Hepatocyte (in vitro differentiated cells): ENCODE data around the gene SF3B3. TPM values are rescaled to one million over a fixed set of nuclear protein-coding genes. Genes with fewer than 3 reads are reported as not detected.
"Not testable (repeated sequence)": the region's sequence is repeated elsewhere in the genome, so short reads cannot be mapped to it uniquely, and the experiment has no call there.

ENCODE experiments used
- DNase-seq: peaks from one replicate; pipeline ENCODE4 v3.0.0-alpha.2; 2016; ENCODE audit warnings: low spot score
- H2AFZ ChIP-seq: fragments of 200-600 bp; sonication (generic); 2 replicates; pipeline ENCODE4 v1.6.0; 2016; ENCODE audit warnings: antibody characterized with exemption, mild to moderate bottlenecking
- H3K27ac ChIP-seq: fragments of 200-600 bp; sonication (generic); 2 replicates; pipeline ENCODE4 v1.5.1; 2016; ENCODE audit warnings: mild to moderate bottlenecking
- H3K27me3 ChIP-seq: fragments of 200-600 bp; sonication (generic); 2 replicates; pipeline ENCODE4 v1.6.1; 2016
- H3K36me3 ChIP-seq: fragments of 200-600 bp; sonication (generic); replicated peaks from 2 replicates; pipeline ENCODE4 v1.5.1; 2016; ENCODE audit warnings: low read depth; ENCODE audit not compliant: insufficient read depth
- H3K4me1 ChIP-seq: fragments of 200-600 bp; sonication (generic); 2 replicates; pipeline ENCODE4 v1.5.1; 2016; ENCODE audit warnings: mild to moderate bottlenecking, moderate library complexity; ENCODE audit not compliant: insufficient read depth
- H3K4me2 ChIP-seq: fragments of 200-600 bp; sonication (generic); 2 replicates; pipeline ENCODE4 v1.6.0; 2016
- H3K4me3 ChIP-seq: fragments of 200-600 bp; sonication (generic); 2 replicates; pipeline ENCODE4 v1.5.1; 2016; ENCODE audit warnings: mild to moderate bottlenecking
- H3K79me2 ChIP-seq: fragments of 200-600 bp; sonication (generic); 2 replicates; pipeline ENCODE4 v1.6.0; 2017; ENCODE audit warnings: mild to moderate bottlenecking
- H3K9me2 ChIP-seq: fragments of 200-600 bp; sonication (generic); replicated peaks from 2 replicates; pipeline ENCODE4 v1.6.0; 2017; ENCODE audit warnings: mild to moderate bottlenecking; ENCODE audit not compliant: insufficient read depth
- H3K9me3 ChIP-seq: fragments of 200-600 bp; sonication (generic); 2 replicates; pipeline ENCODE4 v1.5.1; 2016; ENCODE audit warnings: low read depth, mild to moderate bottlenecking
- H4K20me1 ChIP-seq: fragments of 200-600 bp; sonication (generic); 2 replicates; pipeline ENCODE4 v1.6.0; 2016; ENCODE audit warnings: mild to moderate bottlenecking; ENCODE audit not compliant: insufficient read depth, poor library complexity, severe bottlenecking
- CTCF ChIP-seq: fragments of 200-600 bp; sonication (generic); IDR thresholded peaks from 2 replicates; pipeline ENCODE4 v1.5.1; 2016; ENCODE audit warnings: antibody characterized with exemption, mild to moderate bottlenecking; ENCODE audit not compliant: poor library complexity
- EZH2 ChIP-seq: fragments of 200-600 bp; sonication (generic); IDR thresholded peaks from 2 replicates; pipeline ENCODE4 v1.6.1; 2016; ENCODE audit warnings: antibody characterized with exemption, mild to moderate bottlenecking, borderline replicate concordance
- EZH2phosphoT487 ChIP-seq: fragments of 200-600 bp; sonication (generic); IDR thresholded peaks from one replicate; pipeline ENCODE4 v1.6.1; 2018; ENCODE audit warnings: antibody characterized with exemption, mild to moderate bottlenecking, low read depth, moderate library complexity; ENCODE audit not compliant: unreplicated experiment, severe bottlenecking
- WGBS: methylation state at CpG from one replicate; pipeline ENCODE4 v1.1.6; 2016; ENCODE audit warnings: low lambda C conversion rate; ENCODE audit errors: missing lambda C conversion rate; 5-methylcytosine and 5-hydroxymethylcytosine counted together
- polyA plus RNA-seq: library from polyadenylated mRNA; unstranded; fragments of >200 nt; fragmentation: Nextera tagmentation; extraction: Ambion mirVana; gene quantifications from 2 replicates; pipeline ENCODE4 v1.2.1, GENCODE V29; 2016
- total RNA-seq: library from RNA; depleted of rRNA; stranded (reverse); fragments of >200 nt; gene quantifications from 2 replicates; pipeline ENCODE4 v1.2.3, GENCODE V29; 2014

Gene SF3B3
- total and polyA plus RNA-seq, 2 experiments from 2014 or later, result 147 to 171 TPM

GRCh38 chr16:70586731-70587130 is 63.1 kb downstream of the SF3B3 start:
- no peak for DNase-seq
- Histone ChIP-seq H3K27me3 (no peaks in the 10 kb centered on the region), H3K4me2 (no peak overlapping the region), H3K4me3 (no peak overlapping the region), H4K20me1 (no peaks in the 10 kb centered on the region), H3K9me2 (no peaks in the 10 kb centered on the region), H3K36me3 (no peaks in the 10 kb centered on the region), H2AFZ (no peak overlapping the region), H3K79me2 (no peaks in the 10 kb centered on the region), H3K9me3 (no peaks in the 10 kb centered on the region), H3K4me1 (peaks cover 22% of the 10 kb centered on the region), H3K27ac (no peak overlapping the region)
- 94% methylated on average over 9 of the region's 9 CpGs for WGBS
- TF ChIP-seq EZH2phosphoT487, result no peak
- TF ChIP-seq CTCF, result no peak
- TF ChIP-seq EZH2, result no peak

DNA sequence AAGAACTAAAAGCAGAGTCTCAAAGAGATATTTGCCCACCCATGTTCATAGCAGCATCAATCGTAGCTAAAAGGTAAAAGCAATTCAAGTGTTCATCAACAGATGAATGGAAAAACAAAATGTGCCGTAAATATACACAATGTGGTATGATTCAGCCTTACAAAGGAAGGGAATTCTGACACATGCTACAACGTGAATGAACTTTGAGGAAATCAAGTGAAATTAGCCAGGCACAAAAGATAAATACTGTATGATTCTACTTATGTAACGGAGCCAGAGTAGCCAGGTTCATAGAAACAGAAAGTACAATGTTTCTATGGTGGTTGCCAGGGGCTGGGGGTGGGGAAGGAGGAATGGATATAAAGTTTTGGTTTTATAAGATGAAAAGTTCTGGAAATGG is 64.9 kb downstream of the SF3B3 start:
- H3K27me3 ChIP-seq, result no peaks in the 10 kb centered on the region
- no peak overlapping the region for H3K4me2 ChIP-seq
- no peaks in the 10 kb centered on the region for H3K36me3 ChIP-seq
- WGBS, result 77% methylated on average over 4 of the region's 4 CpGs
- TF ChIP-seq CTCF, result no peak
- no peak for TF ChIP-seq EZH2
- no peak for TF ChIP-seq EZH2phosphoT487
- no peak overlapping the region for H3K4me3 ChIP-seq
- H3K4me1 ChIP-seq, result peaks cover 28% of the 10 kb centered on the region
- H3K9me3 ChIP-seq, result no peaks in the 10 kb centered on the region
- H3K9me2 ChIP-seq, result no peaks in the 10 kb centered on the region
- no peaks in the 10 kb centered on the region for H3K79me2 ChIP-seq
- no peak overlapping the region for H2AFZ ChIP-seq
- no peaks in the 10 kb centered on the region for H4K20me1 ChIP-seq
- no peak overlapping the region for H3K27ac ChIP-seq
- DNase-seq, result no peak

- H3K79me2 ChIP-seq, H3K9me2 ChIP-seq, H4K20me1 ChIP-seq, H3K9me3 ChIP-seq, H3K36me3 ChIP-seq, H3K27me3 ChIP-seq, H3K4me3 ChIP-seq, H2AFZ ChIP-seq, DNase-seq: not testable (repeated sequence)
- Histone ChIP-seq H3K4me1 (peaks cover 28% of the 10 kb centered on the region), H3K27ac (peak overlapping the region; percentile 55), H3K4me2 (peak overlapping the region; percentile 45)
- WGBS, result 100% methylated on average over 3 of the region's 3 CpGs
Observed at GRCh38 chr16:70589416-70589815, 65.8 kb downstream of the SF3B3 start.

DNA sequence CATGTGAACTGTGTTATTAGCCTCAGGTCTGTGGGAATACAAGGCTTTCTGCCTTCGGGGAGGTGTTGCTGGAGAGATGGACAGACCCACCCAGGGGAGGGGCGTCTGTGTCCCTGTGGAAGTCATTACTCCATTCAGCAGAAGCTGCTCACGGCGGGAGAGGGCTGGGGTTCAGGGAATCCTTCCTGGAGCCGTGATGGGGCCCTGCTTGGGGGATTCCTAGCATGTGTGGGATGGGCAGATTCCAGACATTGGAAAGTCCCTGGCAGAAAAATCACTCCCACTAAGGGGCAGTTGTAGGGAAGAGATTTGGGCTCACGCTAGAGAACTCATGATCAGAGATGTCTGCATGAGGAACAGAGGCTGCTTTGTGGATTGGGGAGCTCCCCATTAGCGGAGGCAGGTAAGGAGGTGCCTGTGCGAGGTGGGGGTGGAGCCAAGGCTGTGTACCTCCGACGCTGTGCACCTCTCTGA is 66.4 kb downstream of the SF3B3 start:
- no peaks in the 10 kb centered on the region for H3K36me3 ChIP-seq
- no peaks in the 10 kb centered on the region for H4K20me1 ChIP-seq
- whole genome bisulfite sequencing, result 51% methylated on average over 9 of the region's 10 CpGs
- no peaks in the 10 kb centered on the region for H3K79me2 ChIP-seq
- TF ChIP-seq EZH2 (no peak), EZH2phosphoT487 (no peak)
- peaks cover 28% of the 10 kb centered on the region for H3K4me1 ChIP-seq
- no peak overlapping the region for H2AFZ ChIP-seq
- H3K4me3 ChIP-seq, result no peak overlapping the region
- H3K4me2 ChIP-seq, result peak overlapping the region; percentile 45
- no peaks in the 10 kb centered on the region for H3K9me3 ChIP-seq
- H3K9me2 ChIP-seq, result no peaks in the 10 kb centered on the region
- H3K27ac ChIP-seq, result peak overlapping the region; percentile 81
- H3K27me3 ChIP-seq, result no peaks in the 10 kb centered on the region
- DNase-seq, result peak; percentile 72
